Transverse colon (tissue), 4 donors: ENCODE measurements around the gene PPARGC1A.

ENCODE experiments used
- EP300 ChIP-seq: sonication (generic); formaldehyde crosslinking; IDR thresholded peaks from one replicate; pipeline ENCODE4 v1.6.1; 2017; ENCODE audit warnings: antibody characterized with exemption, low read depth
- POLR2A ChIP-seq: fragments of 450-650 bp; IDR thresholded peaks from one replicate; pipeline ENCODE4 v1.6.1; 2016; ENCODE audit warnings: antibody characterized with exemption, mild to moderate bottlenecking, moderate library complexity
- POLR2AphosphoS5 ChIP-seq, 3 donors: sonication (generic); formaldehyde crosslinking; IDR thresholded peaks; one replicate each; pipeline ENCODE4 v1.6.1; 2016; ENCODE audit warnings: antibody characterized with exemption in 3 of 3
- TF ChIP-seq, protein P1 (sequence below), 5 experiments: fragments of 200-600 bp in 3 of 5; fragments of 450-650 bp in 2 of 5; sonication (generic) in 3 of 5; IDR thresholded peaks; 1 replicate in 2 of 5; 2 replicates in 3 of 5; pipeline ENCODE4 v1.5.1; 2016 to 2017; ENCODE audit warnings: antibody characterized with exemption in 5 of 5, inconsistent platforms in 3 of 5, mild to moderate bottlenecking in 2 of 5, moderate library complexity in 1 of 5

DNA sequence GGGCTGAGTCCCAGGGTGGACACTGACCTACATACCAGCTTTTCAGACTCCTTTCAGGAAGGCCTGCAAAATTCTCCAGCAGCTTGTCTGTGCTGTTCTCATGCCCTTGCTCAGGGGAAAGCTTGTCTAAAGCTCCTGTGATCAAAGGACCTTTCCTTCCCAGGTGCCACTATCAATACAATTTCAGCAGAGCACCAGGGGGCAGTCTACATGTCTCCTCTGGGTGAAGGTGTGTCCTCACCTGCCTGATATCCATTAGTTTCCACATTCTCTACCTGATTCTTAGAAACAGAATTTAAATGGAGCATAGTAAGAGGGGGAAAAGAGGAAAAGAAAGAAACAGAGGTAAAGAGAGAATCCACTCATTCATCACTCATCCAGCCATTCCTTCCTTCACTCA, 114.2 kb downstream of the PPARGC1A start:
- TF ChIP-seq POLR2A (no peak), POLR2AphosphoS5 (IDR thresholded peaks at IDR 0.05) (no peak), EP300 (no peak)
- TF ChIP-seq, protein P1, sequence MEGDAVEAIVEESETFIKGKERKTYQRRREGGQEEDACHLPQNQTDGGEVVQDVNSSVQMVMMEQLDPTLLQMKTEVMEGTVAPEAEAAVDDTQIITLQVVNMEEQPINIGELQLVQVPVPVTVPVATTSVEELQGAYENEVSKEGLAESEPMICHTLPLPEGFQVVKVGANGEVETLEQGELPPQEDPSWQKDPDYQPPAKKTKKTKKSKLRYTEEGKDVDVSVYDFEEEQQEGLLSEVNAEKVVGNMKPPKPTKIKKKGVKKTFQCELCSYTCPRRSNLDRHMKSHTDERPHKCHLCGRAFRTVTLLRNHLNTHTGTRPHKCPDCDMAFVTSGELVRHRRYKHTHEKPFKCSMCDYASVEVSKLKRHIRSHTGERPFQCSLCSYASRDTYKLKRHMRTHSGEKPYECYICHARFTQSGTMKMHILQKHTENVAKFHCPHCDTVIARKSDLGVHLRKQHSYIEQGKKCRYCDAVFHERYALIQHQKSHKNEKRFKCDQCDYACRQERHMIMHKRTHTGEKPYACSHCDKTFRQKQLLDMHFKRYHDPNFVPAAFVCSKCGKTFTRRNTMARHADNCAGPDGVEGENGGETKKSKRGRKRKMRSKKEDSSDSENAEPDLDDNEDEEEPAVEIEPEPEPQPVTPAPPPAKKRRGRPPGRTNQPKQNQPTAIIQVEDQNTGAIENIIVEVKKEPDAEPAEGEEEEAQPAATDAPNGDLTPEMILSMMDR (IDR thresholded peaks at IDR 0.05), result no peak
